ENCODE results near the gene RTN4IP1.

The RTN4IP1 gene, protein sequence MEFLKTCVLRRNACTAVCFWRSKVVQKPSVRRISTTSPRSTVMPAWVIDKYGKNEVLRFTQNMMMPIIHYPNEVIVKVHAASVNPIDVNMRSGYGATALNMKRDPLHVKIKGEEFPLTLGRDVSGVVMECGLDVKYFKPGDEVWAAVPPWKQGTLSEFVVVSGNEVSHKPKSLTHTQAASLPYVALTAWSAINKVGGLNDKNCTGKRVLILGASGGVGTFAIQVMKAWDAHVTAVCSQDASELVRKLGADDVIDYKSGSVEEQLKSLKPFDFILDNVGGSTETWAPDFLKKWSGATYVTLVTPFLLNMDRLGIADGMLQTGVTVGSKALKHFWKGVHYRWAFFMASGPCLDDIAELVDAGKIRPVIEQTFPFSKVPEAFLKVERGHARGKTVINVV

DNA sequence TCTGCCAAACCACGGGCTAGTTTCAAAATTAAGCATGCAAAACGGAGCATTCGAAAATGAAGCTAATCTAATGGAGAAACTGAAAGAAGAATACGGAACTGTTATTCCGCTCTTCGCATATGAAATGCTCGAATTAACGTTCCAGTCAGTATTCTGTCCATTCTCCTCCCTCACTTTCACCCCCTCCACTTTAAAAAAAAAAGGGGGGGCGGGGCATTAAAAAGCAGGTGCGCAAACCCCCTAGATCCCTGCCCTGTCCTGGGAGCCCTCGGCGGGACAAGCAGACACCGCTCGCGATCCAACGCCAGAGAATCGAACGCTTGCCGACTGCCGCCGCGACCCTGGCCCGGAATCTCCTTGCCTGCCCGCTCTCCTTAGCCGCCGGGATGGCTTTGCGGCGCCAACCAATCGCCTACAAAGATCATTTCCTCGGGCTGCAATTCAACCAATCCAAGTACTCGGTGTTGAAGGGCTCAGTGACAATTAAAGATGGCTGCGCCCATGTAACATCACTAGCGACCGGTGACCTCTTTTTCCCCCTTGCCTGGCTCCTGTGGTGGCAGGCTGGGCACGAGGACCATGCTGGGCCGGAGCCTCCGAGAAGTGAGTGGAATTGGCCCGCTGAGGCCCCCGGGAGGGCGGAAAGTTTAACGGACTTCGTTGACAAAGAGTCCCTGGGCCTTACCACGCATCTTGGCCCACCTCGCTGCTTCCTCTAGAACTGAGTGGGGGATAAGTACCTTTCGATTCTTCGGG, at the start of gene RTN4IP1, which contains the start of gene QRSL1:
TSS of gene RTN4IP1 (minus strand) at position 396 of the 756 bp plus-strand sequence. CDS start 477 bp downstream, outside the sequence.
TSS of gene QRSL1 (plus strand) at position 476 of the 756 bp plus-strand sequence. CDS start at position 580, 104 bp downstream.
- DNase-seq, result peak; percentile 93

DNA sequence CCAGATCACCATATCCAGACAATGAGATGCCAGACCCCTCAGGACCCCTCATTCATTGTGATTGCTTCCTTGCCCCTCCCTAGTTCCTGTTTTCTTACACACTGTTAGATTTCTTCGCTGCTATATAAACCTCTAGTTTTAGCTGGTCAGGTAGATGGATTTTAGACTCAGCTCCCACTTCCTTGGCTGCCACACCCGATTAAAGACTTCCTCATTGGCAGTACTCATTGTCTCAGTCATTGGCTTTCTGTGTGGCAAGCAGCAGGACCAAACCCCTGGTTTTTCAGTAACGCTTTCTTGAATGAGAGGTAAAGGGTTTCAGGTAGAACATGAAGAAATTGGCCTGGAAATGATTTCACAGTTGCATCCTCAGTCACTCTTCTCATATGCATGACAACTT, 48.0 kb upstream of the RTN4IP1 start:
- no peak for DNase-seq

DNA sequence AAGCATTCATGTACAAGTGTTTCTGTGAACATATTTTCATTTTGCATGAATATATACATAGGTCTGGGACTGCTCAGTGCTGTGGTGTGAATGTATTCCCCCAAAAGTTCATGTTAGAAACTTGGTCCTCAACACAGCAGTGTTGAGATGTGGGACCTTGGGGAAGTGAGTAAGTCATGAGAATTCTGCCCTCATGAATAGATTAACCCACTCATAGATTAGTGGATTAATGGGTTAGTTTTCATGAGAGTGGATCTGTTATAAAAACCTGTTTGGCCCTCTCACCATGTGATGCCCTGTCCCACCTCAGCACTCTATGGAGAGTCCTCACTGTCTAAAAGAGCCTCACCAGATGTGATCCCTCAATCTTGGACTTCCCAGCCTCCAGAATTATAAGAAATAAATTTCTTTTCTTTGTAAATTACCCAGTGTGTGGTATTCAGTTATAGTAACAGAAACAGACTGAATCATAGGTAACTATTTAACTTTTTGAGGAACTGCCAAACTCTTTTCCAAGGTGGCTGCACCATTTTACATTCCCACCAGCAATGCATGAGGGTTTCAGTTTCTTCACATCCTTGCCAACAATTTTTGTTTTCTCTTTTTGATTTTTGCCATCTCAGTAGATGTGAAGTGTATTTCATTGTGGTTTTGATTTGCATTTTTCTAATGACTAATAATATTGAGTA, 45.4 kb upstream of the RTN4IP1 start:
- no peak for DNase-seq

GRCh38 chr6:106671651-106672050, 42.4 kb upstream of the RTN4IP1 start:
- no peak for DNase-seq

DNA sequence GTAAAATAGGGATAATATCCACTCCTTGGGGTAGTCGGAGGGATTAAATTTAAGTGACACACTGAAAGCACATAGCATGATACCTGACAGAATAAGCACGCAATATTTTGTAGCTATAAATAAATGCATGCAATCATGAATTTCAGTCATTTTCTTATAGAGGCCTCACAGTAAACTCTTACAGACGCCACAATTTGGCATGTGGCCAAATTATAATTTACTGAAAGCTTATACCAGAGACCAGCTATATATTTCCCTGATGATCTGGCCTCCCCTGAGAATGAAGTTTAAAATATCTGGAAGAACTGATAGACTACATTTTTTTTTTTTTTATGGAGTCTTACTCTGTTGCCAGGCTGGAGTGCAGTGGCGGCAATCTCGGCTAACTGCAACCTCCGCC, 40.9 kb upstream of the RTN4IP1 start:
- no peak for DNase-seq

DNA sequence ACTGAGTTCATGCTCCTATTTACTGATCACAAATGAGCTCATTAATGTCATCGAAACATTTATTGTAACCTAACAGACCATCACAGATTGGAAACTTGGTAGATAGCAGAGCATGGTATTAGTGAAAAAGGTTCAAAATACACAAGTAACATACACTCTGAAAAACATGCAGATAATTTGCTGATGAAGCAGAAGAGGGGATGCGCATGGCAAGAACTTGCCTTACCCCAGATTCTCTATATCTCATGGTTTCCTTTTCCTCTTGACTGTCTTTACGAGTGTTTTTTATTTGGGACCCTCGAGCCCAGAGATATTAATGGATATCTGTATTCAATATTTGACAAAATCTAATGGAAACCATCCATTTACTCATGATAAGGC, 37.7 kb upstream of the RTN4IP1 start:
- DNase-seq, result no peak

GRCh38 chr6:106666282-106667021, 37.2 kb upstream of the RTN4IP1 start:
- DNase-seq, result no peak

DNA sequence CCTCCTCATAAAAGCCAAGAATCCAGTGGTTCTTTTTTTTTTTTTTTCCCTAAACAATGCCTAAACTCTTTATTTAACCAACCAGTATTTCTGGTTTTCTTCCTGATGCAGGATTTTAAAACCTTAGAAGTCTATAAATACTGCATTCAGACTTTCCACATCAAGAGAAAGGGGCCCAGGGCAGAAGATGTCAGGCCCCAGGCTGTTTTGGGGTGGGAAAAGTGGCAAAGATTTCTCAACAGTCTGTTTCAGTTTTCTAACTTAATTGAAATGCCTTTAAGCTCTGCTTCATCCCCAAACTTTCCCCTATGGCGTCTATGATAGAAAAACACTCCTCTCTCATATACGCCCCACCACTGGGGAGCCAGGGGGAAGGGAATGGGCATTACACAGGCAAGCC, 33.2 kb upstream of the RTN4IP1 start:
- DNase-seq, result no peak

DNA sequence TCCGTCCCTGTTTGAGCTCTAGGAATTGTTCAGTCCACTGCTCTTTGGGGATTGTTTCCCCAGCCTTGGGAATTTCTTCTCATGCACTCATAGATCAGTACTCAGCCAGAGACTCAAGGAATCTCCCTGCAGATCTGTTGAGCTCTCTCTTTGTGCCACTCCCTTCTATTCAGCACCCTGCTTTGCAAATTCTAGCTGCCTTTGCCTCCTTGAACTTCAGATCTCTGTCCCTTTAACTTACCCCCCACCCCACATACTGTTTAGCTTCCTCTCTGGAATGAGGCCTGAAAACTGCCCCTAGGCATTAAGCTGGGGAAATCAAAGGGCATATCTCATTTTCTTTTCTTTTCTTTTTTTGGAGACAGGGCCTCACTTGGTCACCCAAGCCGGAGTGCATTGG, 30.6 kb upstream of the RTN4IP1 start:
- no peak for DNase-seq

DNA sequence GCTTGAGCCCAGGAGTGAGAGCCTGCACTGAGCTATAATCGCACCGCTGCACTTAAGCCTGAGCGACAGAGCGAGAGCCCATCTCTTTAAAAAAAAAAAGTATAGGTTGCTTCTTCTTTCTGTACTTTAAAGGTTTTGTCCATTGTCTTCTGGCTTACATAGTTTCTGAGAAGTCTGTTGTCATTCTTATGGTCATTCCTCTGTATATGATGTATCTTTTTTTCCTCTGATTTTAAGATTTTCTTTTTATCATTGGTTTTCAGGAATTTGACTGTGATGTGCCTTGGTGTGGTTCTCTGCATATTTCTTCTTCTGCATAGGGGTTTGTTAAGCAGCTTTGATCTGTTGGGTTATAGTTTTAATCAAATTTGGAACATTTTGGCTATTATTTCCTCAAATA, 29.2 kb upstream of the RTN4IP1 start:
- DNase-seq, result no peak

DNA sequence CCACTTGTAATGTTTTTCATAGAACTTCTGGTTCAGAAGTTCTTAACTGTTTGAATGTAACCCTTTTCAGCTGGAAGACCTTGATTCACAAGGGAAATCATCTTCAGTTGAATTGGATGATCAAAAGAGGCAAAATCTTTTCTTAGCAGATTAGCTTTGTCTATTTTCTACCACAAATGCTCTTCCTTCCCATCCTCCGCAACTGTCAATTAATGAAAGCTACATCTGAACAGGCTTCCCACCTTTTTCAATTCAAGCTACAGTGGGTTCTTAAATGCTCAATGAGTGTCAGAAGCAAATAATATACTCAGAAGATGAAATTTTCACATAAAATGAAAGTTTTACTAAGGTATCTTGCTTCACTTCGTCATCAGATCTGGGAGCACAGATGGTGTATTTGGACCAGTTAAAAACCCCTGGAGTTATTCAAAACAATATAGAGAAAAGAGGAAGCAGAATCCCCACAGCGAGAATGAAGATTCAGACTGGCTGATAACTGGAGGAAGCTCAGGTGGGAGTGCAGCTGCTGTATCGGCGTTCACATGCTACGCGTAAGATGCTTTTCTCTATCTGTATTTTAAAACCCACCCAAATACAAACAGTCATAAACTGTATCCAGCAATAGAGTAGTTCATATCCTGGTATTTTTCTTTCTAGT, 19.5 kb upstream of the RTN4IP1 start:
- DNase-seq, result no peak

DNA sequence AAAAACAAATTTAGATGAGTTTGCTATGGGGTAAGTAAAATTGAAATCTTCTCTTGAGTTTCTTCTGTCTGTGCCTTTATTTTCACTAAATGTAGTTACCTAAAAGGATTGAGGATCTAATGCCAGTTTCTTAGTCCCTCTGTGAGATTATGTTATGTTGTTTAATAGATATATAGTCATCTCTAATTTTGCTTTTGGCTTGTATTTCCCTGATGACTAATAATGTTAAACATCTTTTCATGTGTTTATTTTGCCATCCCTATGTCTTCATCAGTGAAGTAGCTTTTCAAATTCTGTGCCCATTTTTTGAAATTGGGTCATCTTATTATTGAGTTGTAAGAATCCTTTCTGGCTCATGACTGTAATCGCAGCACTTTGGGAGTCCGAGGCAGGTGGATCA, 13.8 kb upstream of the RTN4IP1 start:
- DNase-seq, result peak; percentile 29

DNA sequence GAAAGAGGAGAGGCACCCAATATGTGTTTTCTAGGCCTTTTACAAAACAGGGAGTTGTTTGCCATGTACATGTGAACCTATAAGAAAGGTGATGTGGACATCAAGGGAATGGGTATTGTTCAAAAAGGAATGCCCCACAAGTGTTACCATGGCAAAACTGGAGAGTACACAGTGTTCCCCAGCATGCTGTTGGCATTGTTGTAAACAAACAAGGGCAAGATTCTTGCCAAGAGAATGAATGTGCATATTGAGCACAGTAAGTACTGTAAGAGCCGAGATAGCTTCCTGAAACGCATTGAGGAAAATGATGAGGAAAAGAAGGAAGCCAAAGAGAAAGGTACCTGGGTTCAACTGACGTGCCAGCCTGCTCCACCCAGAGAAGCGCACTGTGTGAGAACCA, 13.2 kb upstream of the RTN4IP1 start:
- DNase-seq, result no peak

- DNase-seq, result no peak
Measured at GRCh38 chr6:106639812-106640211, 10.5 kb upstream of the RTN4IP1 start.

DNA sequence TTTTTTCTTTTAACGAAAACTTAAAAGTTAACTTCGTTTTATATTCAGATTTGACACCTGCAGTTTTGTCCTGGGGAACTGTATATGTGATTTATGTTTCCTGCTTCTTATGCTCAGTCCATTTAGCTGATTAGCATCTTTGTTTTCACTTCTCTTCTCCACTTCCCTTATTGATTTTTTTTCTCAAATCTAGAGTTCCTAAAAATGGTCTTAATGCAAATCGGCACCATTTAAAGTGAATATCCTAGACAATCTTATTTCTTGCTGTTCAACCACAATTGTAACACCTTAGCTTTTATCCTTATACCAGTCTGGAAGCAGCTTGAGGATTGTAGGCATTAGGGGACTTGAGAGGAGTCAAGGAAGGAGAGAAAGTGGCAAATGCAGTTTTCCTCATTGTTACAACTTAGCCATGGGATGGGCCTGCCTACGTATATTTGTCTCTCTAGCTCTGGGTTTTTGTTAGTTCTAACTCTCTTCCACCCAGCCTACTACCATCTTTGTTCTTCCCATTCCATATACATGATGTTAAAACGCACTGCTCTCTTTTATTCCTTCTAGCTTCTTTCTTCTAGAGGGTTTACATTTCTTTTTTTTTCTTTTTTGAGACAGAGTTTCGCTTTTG, 8.5 kb upstream of the RTN4IP1 start:
- DNase-seq, result no peak

GRCh38 chr6:106637051-106637716, 7.9 kb upstream of the RTN4IP1 start:
- DNase-seq, result no peak

- DNase-seq, result no peak
Measured at GRCh38 chr6:106634565-106634964, 5.3 kb upstream of the RTN4IP1 start.

DNA sequence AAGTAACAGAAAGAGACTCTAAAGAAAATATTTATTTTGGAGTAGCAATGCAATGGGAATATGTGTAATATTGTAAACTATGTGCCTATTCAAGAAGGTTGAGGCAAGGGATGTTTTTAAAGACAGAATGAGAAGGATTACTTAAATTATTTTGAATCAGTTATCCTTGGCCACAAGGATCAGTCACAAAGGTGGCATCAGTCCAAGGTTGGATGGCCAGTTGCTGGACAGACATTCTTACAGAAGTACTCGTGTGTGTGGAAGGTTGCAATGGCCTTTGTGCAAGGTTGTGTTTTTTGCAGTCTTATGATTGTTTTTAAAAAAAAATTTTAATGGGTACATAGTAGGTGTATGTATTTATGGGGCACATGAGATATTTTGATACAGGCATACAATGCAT, 2.0 kb upstream of the RTN4IP1 start:
- DNase-seq, result peak; percentile 31

GRCh38 chr6:106630366-106630765, 1.1 kb upstream of the RTN4IP1 start:
- DNase-seq, result no peak

DNA sequence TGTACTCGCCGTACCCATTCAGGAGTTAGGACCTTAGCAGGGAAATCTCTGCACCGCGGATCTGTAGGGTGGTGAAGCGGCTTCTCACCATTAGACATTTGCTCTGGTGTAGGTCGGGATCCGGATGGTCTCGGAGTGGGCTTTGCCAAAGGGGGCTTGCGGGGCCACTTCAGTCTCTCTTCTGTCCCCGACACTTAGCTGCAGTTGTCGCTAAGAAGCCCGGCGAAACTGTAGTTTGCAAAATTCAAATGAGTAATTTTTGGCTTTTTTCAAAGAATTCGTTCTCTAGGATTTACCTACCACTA, 513 bp upstream of the RTN4IP1 start:
- DNase-seq, result no peak

DNA sequence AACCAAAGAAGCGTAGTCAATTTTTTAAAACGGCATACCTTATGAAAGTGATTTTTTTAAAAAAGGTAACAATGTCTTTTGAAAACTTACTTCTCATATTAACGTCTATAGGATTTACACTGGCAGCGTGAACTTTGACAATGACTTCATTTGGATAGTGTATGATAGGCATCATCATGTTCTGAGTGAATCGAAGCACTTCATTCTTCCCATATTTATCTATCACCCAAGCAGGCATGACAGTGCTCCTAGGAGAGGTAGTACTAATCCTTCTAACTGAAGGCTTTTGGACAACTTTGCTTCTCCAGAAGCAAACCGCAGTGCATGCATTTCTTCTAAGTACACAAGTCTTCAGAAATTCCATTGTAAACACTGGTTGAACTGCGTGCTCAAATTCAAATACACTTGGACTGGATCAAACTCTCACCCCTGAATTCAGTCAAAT, 618 bp downstream of the RTN4IP1 start:
- peak; percentile 24 for DNase-seq
